GM18858 (cell line): Measurements from ENCODE around the gene TTLL5.

ENCODE experiments used
- ATAC-seq: cut with Tn5 transposase; IDR thresholded peaks from one replicate; pipeline ENCODE4 v1.9.1; 2021; ENCODE audit not compliant: unreplicated experiment

TTLL5 gene

GRCh38 chr14:75860561-75861160, 199.6 kb downstream of the TTLL5 start:
- no peak for ATAC-seq

GRCh38 chr14:75861161-75861621, 200.1 kb downstream of the TTLL5 start:
- no peak for ATAC-seq

DNA sequence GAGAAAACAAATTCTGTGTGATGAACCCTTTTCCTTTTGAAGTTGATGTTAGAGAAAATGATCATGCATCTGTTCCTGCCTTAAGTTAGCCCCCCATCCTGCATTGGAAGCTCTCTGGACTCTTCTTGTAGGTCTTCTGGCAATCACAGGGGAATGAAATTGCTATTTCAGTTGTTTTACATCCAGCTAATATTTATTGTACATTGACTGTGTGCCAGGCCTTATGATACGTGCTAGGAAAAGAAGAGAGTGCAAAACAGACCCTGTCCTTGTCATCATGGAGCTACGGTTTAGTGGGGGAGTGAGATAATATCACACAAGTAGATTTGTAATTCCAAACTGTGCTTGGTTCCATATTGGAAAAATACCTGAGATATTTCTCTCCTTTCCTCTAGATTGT, 202.2 kb downstream of the TTLL5 start:
- no peak for ATAC-seq

DNA sequence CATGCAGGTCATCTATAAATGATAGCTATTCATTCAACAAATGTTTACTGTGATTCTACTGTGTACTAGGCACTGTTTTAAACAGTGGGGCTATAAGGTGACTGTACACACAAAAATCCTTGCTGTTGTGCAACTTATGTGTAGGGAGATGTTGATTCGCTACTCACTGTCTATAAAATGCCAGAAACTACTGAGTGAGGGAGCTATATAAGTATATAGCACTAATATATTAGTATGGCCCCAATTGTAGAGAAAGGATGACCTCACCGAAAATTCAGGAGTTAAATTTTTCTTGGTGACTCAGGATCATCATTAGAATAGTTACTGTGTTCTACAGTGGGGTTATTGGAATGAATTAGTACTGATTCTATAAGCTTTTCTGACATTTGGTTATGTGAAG, 203.3 kb downstream of the TTLL5 start:
- ATAC-seq, result no peak

GRCh38 chr14:75865531-75865930, 204.5 kb downstream of the TTLL5 start:
- ATAC-seq, result no peak

GRCh38 chr14:75866970-75867369, 205.9 kb downstream of the TTLL5 start:
- no peak for ATAC-seq

GRCh38 chr14:75871181-75871880, 210.3 kb downstream of the TTLL5 start:
- no peak for ATAC-seq

DNA sequence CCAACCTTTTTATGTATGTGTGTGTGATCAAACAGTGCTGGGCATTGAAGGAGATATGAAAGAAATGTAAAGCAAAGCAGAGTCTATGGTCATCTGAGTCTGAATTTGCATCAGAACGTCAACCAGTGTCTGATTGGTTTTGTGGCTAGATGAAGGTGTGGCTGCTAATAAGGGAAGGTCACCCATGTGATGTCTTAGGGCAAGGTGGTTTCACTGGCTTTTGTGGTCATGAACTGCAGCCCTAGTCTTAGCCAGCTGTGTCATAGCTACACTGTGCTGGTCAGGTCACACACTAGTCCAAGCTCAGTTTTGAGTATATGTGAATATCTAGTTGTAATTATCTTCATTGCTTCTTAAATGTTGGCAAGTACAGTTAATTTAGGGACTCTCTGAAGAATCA, 214.9 kb downstream of the TTLL5 start:
- ATAC-seq, result peak; percentile 83

DNA sequence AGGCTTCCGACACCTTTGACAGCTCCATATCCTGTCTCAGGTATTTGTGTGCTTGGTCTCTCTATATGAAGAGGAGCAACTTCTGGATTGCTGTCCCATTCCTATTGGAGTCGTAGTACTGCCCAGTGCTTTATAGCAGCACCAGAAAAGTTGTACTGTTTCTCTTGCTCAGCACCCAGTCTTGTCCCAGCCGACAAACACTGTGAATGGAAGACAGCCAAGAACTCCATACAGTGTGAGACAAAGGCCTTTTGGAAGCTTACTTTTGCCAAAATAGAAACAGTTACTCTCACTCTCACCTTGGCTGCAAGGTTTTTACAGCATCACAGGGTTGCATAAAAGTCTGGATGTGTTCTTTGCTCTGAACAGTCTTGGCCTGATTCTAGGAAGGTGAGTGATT, 215.5 kb downstream of the TTLL5 start:
- no peak for ATAC-seq

- no peak for ATAC-seq
These were observed 216.2 kb downstream of the TTLL5 start for GRCh38 chr14:75877292-75877691.

DNA sequence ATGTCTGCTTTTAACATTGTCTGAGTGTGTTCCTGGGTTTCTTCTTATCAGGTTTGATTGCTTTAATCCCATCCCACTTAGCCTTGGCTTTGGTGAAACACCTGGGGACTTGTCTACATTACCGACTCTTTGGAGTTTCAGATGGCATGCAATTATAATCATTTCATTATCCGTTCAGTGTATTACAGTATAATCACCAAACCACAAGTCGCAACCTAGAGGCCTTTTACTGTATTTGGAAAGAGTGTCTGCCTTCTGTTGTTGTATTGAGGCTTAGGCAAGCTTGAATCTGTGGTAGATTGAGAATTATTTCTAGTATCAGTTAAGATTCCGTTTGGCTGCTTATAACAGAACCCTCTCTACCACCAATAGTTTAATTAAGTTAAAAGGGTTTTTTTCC, 216.8 kb downstream of the TTLL5 start:
- ATAC-seq, result no peak

- no peak for ATAC-seq
These were observed 218.0 kb downstream of the TTLL5 start for GRCh38 chr14:75879031-75879430.

GRCh38 chr14:75880512-75880911, 219.5 kb downstream of the TTLL5 start:
- ATAC-seq, result no peak

- no peak for ATAC-seq
These were observed 220.9 kb downstream of the TTLL5 start for GRCh38 chr14:75881994-75882393.

GRCh38 chr14:75884198-75884611, 223.2 kb downstream of the TTLL5 start:
- no peak for ATAC-seq

DNA sequence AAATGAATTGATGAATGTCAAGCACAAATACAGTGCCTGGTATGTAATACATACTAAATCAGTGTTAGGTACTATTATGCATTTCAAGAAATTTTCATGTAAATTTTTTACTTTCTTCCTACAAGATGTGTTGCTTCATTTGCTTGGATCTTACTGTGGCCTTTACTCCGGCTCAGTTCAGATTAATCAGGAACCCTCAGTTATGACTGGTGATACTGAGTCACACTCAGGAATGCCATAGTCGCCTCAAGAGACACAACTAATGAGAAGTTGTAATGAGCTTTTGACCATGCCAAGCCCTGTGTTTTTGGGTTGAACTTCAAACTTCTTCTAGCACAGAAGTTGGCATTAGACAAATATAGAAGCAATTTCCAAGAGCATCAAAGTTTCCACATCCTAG, 224.8 kb downstream of the TTLL5 start:
- ATAC-seq, result no peak

GRCh38 chr14:75886636-75887348, 225.7 kb downstream of the TTLL5 start:
- ATAC-seq, result no peak

- no peak for ATAC-seq
These were observed 227.9 kb downstream of the TTLL5 start for GRCh38 chr14:75888945-75889344.

GRCh38 chr14:75896341-75896740, 235.3 kb downstream of the TTLL5 start:
- no peak for ATAC-seq

DNA sequence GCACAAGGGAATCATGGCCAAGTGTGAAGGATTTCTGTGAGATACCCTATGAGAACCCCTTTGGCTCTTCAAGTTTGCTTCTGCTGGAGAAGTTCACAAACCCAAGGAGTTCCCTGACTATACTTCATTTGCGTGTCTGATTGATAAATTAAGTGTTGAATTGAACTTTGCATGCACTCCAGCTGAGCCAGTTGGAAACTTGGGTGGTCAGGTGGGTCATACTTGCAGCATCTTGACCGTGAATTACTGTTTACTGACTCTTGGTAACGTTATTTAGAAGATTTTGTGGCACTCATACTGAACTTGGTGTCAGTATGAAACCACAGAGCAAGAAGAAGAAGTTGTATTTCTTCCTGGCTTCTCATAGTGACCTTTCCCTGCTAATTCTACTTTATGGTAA, 243.3 kb downstream of the TTLL5 start:
- no peak for ATAC-seq

DNA sequence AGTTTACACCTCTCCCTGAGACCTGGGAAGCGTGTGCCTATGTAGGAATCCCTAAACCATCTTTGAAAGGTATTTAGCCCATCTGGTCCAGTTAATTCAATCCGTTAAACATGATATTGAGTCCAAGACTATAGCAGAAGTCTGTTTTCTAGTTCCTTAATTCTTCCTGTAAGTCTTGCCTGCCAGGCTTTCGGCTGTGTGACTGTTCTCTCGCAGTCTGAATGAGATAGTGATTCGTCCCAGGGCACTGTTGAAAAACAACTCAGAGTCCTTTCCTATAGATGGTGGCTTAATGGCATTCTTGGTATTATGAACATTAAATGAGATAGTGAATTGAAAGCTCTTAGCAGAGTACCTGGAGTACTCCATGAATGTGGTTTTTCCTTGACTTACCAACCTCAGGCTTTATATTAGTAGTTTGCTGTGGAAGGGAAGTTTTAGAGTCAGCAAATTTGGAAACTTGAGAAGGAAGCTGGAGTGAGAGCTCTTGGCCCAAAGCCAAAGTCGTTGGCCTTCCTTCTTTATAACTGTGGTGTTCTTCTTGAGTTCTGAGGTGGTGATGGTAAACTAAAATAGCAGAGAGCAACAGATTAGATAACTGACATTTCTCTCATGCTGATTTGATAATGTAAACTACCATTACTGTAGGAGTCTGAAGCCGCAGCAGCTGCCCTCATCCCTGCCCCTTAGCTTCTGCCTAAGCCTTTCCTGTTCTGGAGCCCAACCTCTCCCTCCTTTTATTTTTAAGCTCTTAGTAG, 244.3 kb downstream of the TTLL5 start:
- no peak for ATAC-seq
